GM12878 (cell line): ENCODE results near the gene ARHGEF37. TPM values are rescaled to one million over a fixed set of nuclear protein-coding genes. Genes with fewer than 3 reads are reported as not detected.

Source experiments
- ATAC-seq: fragments of 200-7000 bp; cut with Tn5 transposase; 3 replicates; pipeline ENCODE4 v1.9.1; 2020; ENCODE audit warnings: mild to moderate bottlenecking, moderate library complexity
- BruUV-seq: library from RNA; stranded (reverse); fragments of 400-500 nt; replicated peaks from 2 replicates; lab custom pipeline; 2021; lab: Mats Ljungman, UMichigan
- CTCF ChIA-PET: fragments of 300-600 bp; sonication (Branson Sonifier 250); formaldehyde crosslinking; extraction: SDS; loops from one replicate; lab custom pipeline; 2021; ENCODE audit warnings: inconsistent platforms; lab: Yijun Ruan, JAX
- POLR2A ChIA-PET: fragments of 350-600 bp; formaldehyde crosslinking; extraction: SDS; loops from one replicate; lab custom pipeline; 2021; ENCODE audit warnings: inconsistent platforms; lab: Charles Lee
- RAD21 ChIA-PET: fragments of 300-600 bp; sonication (Branson Sonifier 250); formaldehyde crosslinking; loops from one replicate; lab custom pipeline; 2023; ENCODE audit warnings: antibody characterized with exemption; ENCODE audit not compliant: unreplicated experiment; lab: Charles Lee
- SMC1A ChIA-PET: fragments of 300-600 bp; sonication (Branson Sonifier 250); formaldehyde crosslinking; loops from one replicate; lab custom pipeline; 2023; ENCODE audit not compliant: unreplicated experiment, uncharacterized antibody; lab: Charles Lee
- DNase-seq: peaks from one replicate; pipeline ENCODE4 v3.0.0-alpha.2; 2011; ENCODE audit warnings: low read depth, low spot score
- FAIRE-seq: peaks from 3 replicates; lab custom pipeline; 2011; peaks lifted over from hg19 to GRCh38; lab: Jason Lieb, UNC
- H2AFZ ChIP-seq: 2 replicates; pipeline ENCODE4 v1.6.0; 2011; ENCODE audit warnings: low read depth, low read length, control low read depth; ENCODE audit not compliant: control insufficient read depth
- H3K27ac ChIP-seq: 2 replicates; pipeline ENCODE4 v1.5.1; 2011; ENCODE audit warnings: control low read depth; ENCODE audit not compliant: control insufficient read depth, insufficient read depth
- H3K27me3 ChIP-seq, 2 experiments: replicated peaks in 1 of 2; 2 replicates each; pipeline versions ENCODE4 v1.6.0 to v1.6.1; 2011; ENCODE audit warnings: low read length in 1 of 2; ENCODE audit not compliant: control insufficient read depth in 2 of 2, insufficient read depth in 2 of 2
- H3K36me3 ChIP-seq, 2 experiments: 2 replicates each; pipeline ENCODE4 v1.5.1; 2011; ENCODE audit warnings: low read length in 1 of 2; ENCODE audit not compliant: control insufficient read depth in 2 of 2, insufficient read depth in 2 of 2
- H3K4me1 ChIP-seq: 2 replicates; pipeline ENCODE4 v1.6.1; 2011; ENCODE audit warnings: mild to moderate bottlenecking, low read length, moderate library complexity, mixed read lengths; ENCODE audit not compliant: control insufficient read depth, insufficient read depth
- H3K4me2 ChIP-seq: 2 replicates; pipeline ENCODE4 v1.6.0; 2011; ENCODE audit warnings: control low read depth; ENCODE audit not compliant: control insufficient read depth, insufficient read depth
- H3K4me3 ChIP-seq: fragments of 200-600 bp; sonication (generic); 2 replicates; pipeline ENCODE4 v1.5.1; 2016
- H3K79me2 ChIP-seq: 2 replicates; pipeline ENCODE4 v1.6.0; 2011; ENCODE audit warnings: low read length; ENCODE audit not compliant: control insufficient read depth, insufficient read depth
- H3K9ac ChIP-seq: 2 replicates; pipeline ENCODE4 v1.8.0; 2011; ENCODE audit warnings: low read length, control low read depth, mixed read lengths; ENCODE audit not compliant: control insufficient read depth, insufficient read depth
- H3K9me3 ChIP-seq: replicated peaks from 3 replicates; pipeline ENCODE4 v1.5.1; 2011; ENCODE audit warnings: mild to moderate bottlenecking, low read length; ENCODE audit not compliant: control insufficient read depth, insufficient read depth
- H4K20me1 ChIP-seq: 2 replicates; pipeline ENCODE4 v1.6.0; 2011; ENCODE audit not compliant: control insufficient read depth, insufficient read depth
- ATF2 ChIP-seq: IDR thresholded peaks from 2 replicates; pipeline ENCODE4 v1.6.1; 2012; ENCODE audit warnings: low read length, inconsistent platforms
- CHD4 ChIP-seq: fragments of 200-600 bp; sonication (generic); IDR thresholded peaks from 2 replicates; pipeline ENCODE4 v1.6.1; 2016; ENCODE audit warnings: mild to moderate bottlenecking
- FOXK2 ChIP-seq: fragments of 450-650 bp; IDR thresholded peaks from 2 replicates; pipeline ENCODE4 v1.6.1; 2017; ENCODE audit warnings: mild to moderate bottlenecking, moderate library complexity
- MAX ChIP-seq: IDR thresholded peaks from 2 replicates; pipeline ENCODE4 v1.6.1; 2012; ENCODE audit warnings: low read depth, low read length, improper control_type of control experiment
- NR2F1 ChIP-seq: fragments of 450-650 bp; conservative IDR thresholded peaks from 2 replicates; pipeline ENCODE4 v1.6.1; 2017; ENCODE audit warnings: mild to moderate bottlenecking
- POLR2AphosphoS2 ChIP-seq: IDR thresholded peaks from 2 replicates; pipeline ENCODE4 v1.6.1; 2011; ENCODE audit warnings: low read depth, mild to moderate bottlenecking, low read length, improper control_type of control experiment, moderate library complexity
- RB1 ChIP-seq: fragments of 450-650 bp; formaldehyde crosslinking; IDR thresholded peaks from 2 replicates; pipeline ENCODE4 v1.6.1; 2017; ENCODE audit warnings: mild to moderate bottlenecking, borderline replicate concordance
- SIX5 ChIP-seq: IDR thresholded peaks from 2 replicates; pipeline ENCODE4 v1.6.1; 2011; ENCODE audit warnings: mild to moderate bottlenecking, low read depth, low read length, moderate library complexity; ENCODE audit not compliant: severe bottlenecking
- TBL1XR1 ChIP-seq: IDR thresholded peaks from 2 replicates; pipeline ENCODE4 v1.6.1; 2012; ENCODE audit warnings: low read depth, low read length, improper control_type of control experiment
- ZNF24 ChIP-seq: fragments of 450-650 bp; IDR thresholded peaks from 2 replicates; pipeline ENCODE4 v1.6.1; 2017; ENCODE audit warnings: antibody characterized with exemption, mild to moderate bottlenecking
- ZNF274 ChIP-seq: IDR thresholded peaks from one replicate; pipeline ENCODE4 v1.8.0; 2011; ENCODE audit not compliant: insufficient read length, insufficient read depth
- WGBS: methylation state at CpG from one replicate; pipeline ENCODE4 v1.1.6; 2016; ENCODE audit warnings: low lambda C conversion rate; ENCODE audit not compliant: insufficient replicate concordance, insufficient coverage; ENCODE audit errors: missing lambda C conversion rate; 5-methylcytosine and 5-hydroxymethylcytosine counted together
- in situ Hi-C: fragments of 300-500 bp; cut with MboI; formaldehyde crosslinking; loops from 9 replicates; pipeline ENCODE4 v1.14.3; 2018; ENCODE audit warnings: mixed read lengths
- intact Hi-C: fragments of 100-400 bp; cut with micrococcal nuclease; formaldehyde crosslinking; loops from one replicate; pipeline ENCODE4 v1.14.2; 2022; ENCODE audit not compliant: unreplicated experiment
- polyA plus RNA-seq, 11 experiments: library from polyadenylated mRNA; depleted of rRNA in 4 of 11; unstranded in 6 of 11; stranded (reverse) in 5 of 11; fragments of >200 nt; fragmentation: Nextera tagmentation in 4 of 11; fragmentation: Illumina TruSeq in 1 of 11; extraction: Ambion mirVana in 4 of 11; extraction: Trizol in 1 of 11; gene quantifications; 1 replicate in 1 of 11; 2 replicates in 10 of 11; pipeline versions ENCODE4 v1.2.1 to v1.2.3, GENCODE V29; 2011 to 2016; ENCODE audit warnings: inconsistent platforms in 2 of 11, missing spikeins in 2 of 11, low read depth in 1 of 11
- total RNA-seq, 4 experiments: library from RNA; depleted of rRNA in 3 of 4; stranded (reverse); fragments of >200 nt in 3 of 4; fragmentation: Illumina TruSeq in 1 of 4; extraction: Trizol in 1 of 4; gene quantifications; 2 replicates each; pipeline versions ENCODE4 v1.2.1 to v1.2.3, GENCODE V29; 2013 to 2021

Gene ARHGEF37
- total and polyA plus RNA-seq, 10 of the 15 experiments (the other 5 are each of a cell fraction or from before 2014, with no cell fraction given) = 0.16 to 1.1 (median 0.63) TPM

GRCh38 chr5:149627070-149627469 is 45.8 kb downstream of the ARHGEF37 start:
- Histone ChIP-seq H3K4me1 (peaks cover under 1% of the 10 kb centered on the region), H3K27me3 (no peaks in the 10 kb centered on the region), H3K79me2 (no peaks in the 10 kb centered on the region), H3K4me2 (no peak overlapping the region), H4K20me1 (no peaks in the 10 kb centered on the region), H3K9me3 (no peaks in the 10 kb centered on the region), H3K27ac (no peak overlapping the region), H2AFZ (no peak overlapping the region), H3K36me3 (no peaks in the 10 kb centered on the region), H3K4me3 (no peak overlapping the region), H3K9ac (no peak overlapping the region)
- RAD21 ChIA-PET = no interaction called here
- CTCF ChIA-PET = no interaction called here
- POLR2A ChIA-PET = no interaction called here
- intact Hi-C loops (no loop called here), in situ Hi-C loops (no loop called here)
- FAIRE-seq (no peak), DNase-seq (no peak), ATAC-seq (no peak)
- no TSS peak for BruUV-seq
- TF ChIP-seq CHD4 (no peak), FOXK2 (no peak), ZNF24 (no peak), POLR2AphosphoS2 (no peak), ATF2 (no peak), TBL1XR1 (no peak), RB1 (no peak), NR2F1 (no peak), MAX (no peak), SIX5 (no peak), ZNF274 (no peak)
- 69% methylated on average over 11 of the region's 12 CpGs for WGBS
- SMC1A ChIA-PET = no interaction called here
